ENCODE measurements around the gene GRK6.
A peak's percentile ranks its signal among the peaks of the same experiment; 100 is the strongest.

GRK6 gene

DNA sequence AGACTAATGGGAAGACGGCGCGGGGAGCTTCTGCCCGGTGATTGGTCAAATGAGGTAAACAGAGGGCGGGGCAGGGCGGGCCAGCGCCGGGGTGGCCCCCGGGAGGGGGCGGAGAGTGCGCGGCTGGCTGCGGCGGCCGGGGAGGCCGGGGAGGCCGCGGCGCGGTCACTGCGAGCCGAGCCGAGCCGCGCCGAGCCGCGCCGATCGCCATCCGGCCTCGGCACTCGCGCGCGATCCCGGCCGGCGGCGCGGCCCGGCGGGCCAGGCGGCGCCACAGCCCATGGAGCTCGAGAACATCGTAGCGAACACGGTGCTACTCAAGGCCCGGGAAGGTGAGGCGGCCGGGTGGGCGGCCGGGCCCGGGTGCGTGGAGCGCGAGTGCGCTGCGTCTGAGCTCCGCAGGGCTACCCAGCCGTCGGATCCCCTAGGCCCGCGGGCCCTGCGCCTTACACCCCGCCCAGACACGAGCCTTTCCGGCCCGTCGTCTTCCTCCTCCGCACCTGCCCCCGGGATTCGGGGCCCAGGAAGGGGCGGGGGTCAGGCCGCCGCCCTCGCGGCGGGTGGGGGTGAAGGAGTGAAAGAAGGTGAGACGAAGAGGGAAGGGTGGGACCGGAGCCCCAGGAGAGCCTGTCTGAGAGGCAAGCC lies at the start of gene GRK6:
Gene GRK6, plus strand, starts transcription at position 111 of the 645 bp plus-strand sequence. Its CDS starts 170 bp downstream, at position 281.
- no peak for TF ChIP-seq ZBTB7A (IDR thresholded peaks at IDR 0.05; ENCODE audit: low read depth)
- TF ChIP-seq TAF1 (IDR thresholded peaks at IDR 0.05; ENCODE audit: low read depth) = peak; percentile 25; the same call in 1 of the 2 replicates
- TF ChIP-seq FOXM1 (IDR thresholded peaks at IDR 0.05; ENCODE audit: borderline replicate concordance, low read depth) = peak; percentile 81

DNA sequence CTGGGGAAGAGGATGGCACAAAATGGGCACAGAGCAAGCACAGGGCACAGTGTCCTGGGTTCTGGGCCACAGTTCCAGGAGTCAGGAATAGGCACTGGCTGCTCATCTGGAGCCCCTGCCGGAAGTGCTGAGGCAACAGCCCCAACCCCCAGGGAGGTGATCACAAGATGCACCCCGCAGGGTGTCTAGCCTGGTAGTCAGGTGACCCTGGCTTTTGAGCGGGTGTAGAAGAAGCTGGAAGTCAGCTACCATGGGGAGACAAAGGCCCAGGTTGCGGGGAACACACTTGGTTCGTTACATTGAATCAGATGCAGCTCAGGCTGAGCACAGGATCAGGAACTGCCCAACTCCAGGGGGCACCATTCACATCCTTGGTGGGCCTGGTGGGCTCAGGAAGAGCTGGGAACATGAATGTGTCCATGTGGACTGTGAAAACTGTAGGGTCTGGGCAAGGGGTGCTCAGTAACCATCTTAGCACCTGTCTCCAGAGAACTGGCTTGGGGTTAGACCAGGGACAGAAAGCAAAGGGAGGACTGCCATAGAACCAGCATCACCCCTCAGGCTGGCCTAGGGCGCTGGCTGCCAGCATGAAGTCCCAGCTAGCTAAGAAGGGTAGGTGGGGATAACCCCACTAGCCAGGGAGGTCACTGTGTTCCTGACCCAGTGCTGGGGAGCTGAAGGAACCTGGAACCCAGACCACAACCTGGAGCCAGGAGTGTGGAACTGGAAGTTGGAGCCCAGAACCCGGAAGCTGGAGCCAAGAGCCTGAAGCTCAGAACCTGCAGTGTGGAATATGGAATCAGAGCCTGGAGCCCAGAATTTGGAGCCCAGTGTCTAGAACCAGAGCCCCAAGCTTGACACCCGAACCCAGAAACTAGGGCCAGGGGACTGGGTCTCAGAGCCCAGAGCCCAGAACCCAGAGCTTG lies 48.4 kb upstream of the GRK6 start:
- TF ChIP-seq YY1 (IDR thresholded peaks at IDR 0.05; ENCODE audit: low read depth) = no peak
- TF ChIP-seq CEBPB (IDR thresholded peaks at IDR 0.05) = no peak
- no peak for TF ChIP-seq EGR1 (IDR thresholded peaks at IDR 0.05)
- TF ChIP-seq, protein P1, sequence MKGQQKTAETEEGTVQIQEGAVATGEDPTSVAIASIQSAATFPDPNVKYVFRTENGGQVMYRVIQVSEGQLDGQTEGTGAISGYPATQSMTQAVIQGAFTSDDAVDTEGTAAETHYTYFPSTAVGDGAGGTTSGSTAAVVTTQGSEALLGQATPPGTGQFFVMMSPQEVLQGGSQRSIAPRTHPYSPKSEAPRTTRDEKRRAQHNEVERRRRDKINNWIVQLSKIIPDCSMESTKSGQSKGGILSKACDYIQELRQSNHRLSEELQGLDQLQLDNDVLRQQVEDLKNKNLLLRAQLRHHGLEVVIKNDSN (IDR thresholded peaks at IDR 0.05) = no peak
- TF ChIP-seq TCF12 (IDR thresholded peaks at IDR 0.05; ENCODE audit: low read depth) = no peak
- no peak for TF ChIP-seq CREB1 (IDR thresholded peaks at IDR 0.05; ENCODE audit: low read depth)
- TF ChIP-seq, protein P2, sequence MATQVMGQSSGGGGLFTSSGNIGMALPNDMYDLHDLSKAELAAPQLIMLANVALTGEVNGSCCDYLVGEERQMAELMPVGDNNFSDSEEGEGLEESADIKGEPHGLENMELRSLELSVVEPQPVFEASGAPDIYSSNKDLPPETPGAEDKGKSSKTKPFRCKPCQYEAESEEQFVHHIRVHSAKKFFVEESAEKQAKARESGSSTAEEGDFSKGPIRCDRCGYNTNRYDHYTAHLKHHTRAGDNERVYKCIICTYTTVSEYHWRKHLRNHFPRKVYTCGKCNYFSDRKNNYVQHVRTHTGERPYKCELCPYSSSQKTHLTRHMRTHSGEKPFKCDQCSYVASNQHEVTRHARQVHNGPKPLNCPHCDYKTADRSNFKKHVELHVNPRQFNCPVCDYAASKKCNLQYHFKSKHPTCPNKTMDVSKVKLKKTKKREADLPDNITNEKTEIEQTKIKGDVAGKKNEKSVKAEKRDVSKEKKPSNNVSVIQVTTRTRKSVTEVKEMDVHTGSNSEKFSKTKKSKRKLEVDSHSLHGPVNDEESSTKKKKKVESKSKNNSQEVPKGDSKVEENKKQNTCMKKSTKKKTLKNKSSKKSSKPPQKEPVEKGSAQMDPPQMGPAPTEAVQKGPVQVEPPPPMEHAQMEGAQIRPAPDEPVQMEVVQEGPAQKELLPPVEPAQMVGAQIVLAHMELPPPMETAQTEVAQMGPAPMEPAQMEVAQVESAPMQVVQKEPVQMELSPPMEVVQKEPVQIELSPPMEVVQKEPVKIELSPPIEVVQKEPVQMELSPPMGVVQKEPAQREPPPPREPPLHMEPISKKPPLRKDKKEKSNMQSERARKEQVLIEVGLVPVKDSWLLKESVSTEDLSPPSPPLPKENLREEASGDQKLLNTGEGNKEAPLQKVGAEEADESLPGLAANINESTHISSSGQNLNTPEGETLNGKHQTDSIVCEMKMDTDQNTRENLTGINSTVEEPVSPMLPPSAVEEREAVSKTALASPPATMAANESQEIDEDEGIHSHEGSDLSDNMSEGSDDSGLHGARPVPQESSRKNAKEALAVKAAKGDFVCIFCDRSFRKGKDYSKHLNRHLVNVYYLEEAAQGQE (IDR thresholded peaks at IDR 0.05; ENCODE audit: low read depth) = no peak
- no peak for TF ChIP-seq TEAD4 (IDR thresholded peaks at IDR 0.05)
- TF ChIP-seq ZBTB7A (IDR thresholded peaks at IDR 0.05; ENCODE audit: low read depth) = no peak
- TF ChIP-seq NFIC (IDR thresholded peaks at IDR 0.05) = no peak

DNA sequence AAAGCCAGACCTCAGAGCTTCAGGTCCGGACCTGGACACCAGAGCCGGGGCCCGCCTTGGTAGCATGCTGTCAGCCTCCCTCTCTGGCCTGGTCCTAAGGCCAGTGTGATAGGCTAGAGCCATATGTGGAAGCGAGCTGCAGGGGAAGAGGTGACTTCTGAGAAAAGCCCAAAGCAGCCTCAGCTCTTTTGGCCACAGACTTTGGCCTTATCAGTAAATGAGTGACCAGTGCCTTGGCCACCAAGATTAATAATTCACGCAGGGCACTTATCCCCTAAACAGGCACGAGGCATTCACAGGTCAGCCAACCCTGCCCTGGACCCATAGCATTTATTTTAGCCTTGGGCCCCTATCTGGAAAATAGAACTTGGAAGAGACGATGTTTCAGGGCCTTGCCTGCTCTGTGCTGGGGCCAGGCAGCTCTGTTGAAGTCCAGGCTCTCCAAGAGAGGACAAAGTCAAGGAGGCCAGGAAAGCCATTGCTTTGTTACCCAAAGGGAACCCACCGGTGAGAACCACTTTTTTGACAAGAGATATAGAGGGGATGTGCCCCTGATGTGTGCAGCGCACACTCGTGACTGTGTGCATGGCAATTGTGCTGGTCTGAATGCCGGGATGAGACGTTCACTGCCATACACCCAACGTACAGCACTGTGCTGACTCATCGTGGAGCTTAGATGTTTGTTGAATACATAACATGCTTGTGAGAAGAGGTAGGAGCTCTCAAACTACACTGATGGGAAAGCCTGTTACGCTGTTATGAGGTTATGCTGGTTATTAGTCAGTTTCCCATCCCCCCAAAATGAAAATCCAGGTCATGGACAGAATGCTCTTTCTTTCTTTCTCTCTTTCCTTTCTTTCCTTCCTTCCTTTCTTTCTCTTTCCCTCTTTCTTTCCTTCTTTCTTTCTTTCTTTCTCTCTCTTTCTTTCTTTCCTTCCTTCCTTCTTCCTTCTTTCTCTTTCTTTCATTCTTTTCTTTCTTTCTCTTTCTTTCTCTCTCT lies 47.3 kb upstream of the GRK6 start:
- no peak for TF ChIP-seq FOXM1 (IDR thresholded peaks at IDR 0.05; ENCODE audit: borderline replicate concordance, low read depth)
- TF ChIP-seq YY1 (IDR thresholded peaks at IDR 0.05; ENCODE audit: low read depth) = no peak
- no peak for TF ChIP-seq NFIC (IDR thresholded peaks at IDR 0.05)
- TF ChIP-seq, protein P2 (IDR thresholded peaks at IDR 0.05; ENCODE audit: low read depth) = no peak
- no peak for TF ChIP-seq EGR1 (IDR thresholded peaks at IDR 0.05)
- no peak for TF ChIP-seq EP300 (IDR thresholded peaks at IDR 0.05; ENCODE audit: borderline replicate concordance)
- no peak for TF ChIP-seq TAF1 (IDR thresholded peaks at IDR 0.05; ENCODE audit: low read depth)
- TF ChIP-seq RAD21 (IDR thresholded peaks at IDR 0.05; ENCODE audit: low read depth) = no peak
- TF ChIP-seq TCF12 (IDR thresholded peaks at IDR 0.05; ENCODE audit: low read depth) = no peak
- TF ChIP-seq CEBPB (IDR thresholded peaks at IDR 0.05) = no peak
- TF ChIP-seq, protein P3, sequence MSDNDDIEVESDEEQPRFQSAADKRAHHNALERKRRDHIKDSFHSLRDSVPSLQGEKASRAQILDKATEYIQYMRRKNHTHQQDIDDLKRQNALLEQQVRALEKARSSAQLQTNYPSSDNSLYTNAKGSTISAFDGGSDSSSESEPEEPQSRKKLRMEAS (IDR thresholded peaks at IDR 0.05) = no peak
- TF ChIP-seq TEAD4 (IDR thresholded peaks at IDR 0.05) = no peak
- TF ChIP-seq ZBTB7A (IDR thresholded peaks at IDR 0.05; ENCODE audit: low read depth) = no peak
- TF ChIP-seq, protein P1 (IDR thresholded peaks at IDR 0.05) = no peak
- no peak for TF ChIP-seq CREB1 (IDR thresholded peaks at IDR 0.05; ENCODE audit: low read depth)

DNA sequence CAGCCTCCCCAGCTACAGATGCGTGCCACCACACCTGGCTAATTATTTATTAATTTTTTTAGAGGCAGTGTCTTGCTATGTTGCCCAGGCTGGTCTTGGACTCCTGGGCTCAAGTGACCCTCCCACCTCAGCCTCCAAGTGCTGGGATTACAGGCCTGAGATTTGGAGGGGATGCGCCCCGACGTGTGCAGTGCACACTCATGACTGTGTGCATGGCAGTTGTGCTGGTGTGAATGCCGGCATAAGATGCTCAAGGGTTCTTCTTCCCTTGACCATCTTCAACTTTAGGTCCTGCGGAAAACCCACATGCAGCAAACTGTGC lies 45.7 kb upstream of the GRK6 start:
- TF ChIP-seq CEBPB (IDR thresholded peaks at IDR 0.05) (no peak), CREB1 (IDR thresholded peaks at IDR 0.05; ENCODE audit: low read depth) (no peak), EGR1 (IDR thresholded peaks at IDR 0.05) (no peak), ZBTB7A (IDR thresholded peaks at IDR 0.05; ENCODE audit: low read depth) (no peak), TAF1 (IDR thresholded peaks at IDR 0.05; ENCODE audit: low read depth) (no peak), YY1 (IDR thresholded peaks at IDR 0.05; ENCODE audit: low read depth) (no peak), EP300 (IDR thresholded peaks at IDR 0.05; ENCODE audit: borderline replicate concordance) (no peak), TEAD4 (IDR thresholded peaks at IDR 0.05) (no peak), FOXM1 (IDR thresholded peaks at IDR 0.05; ENCODE audit: borderline replicate concordance, low read depth) (no peak), NFIC (IDR thresholded peaks at IDR 0.05) (no peak), TCF12 (IDR thresholded peaks at IDR 0.05; ENCODE audit: low read depth) (no peak), RAD21 (IDR thresholded peaks at IDR 0.05; ENCODE audit: low read depth) (no peak)
- TF ChIP-seq, protein P1 (IDR thresholded peaks at IDR 0.05) = no peak
- TF ChIP-seq, protein P2 (IDR thresholded peaks at IDR 0.05; ENCODE audit: low read depth) = no peak
- TF ChIP-seq, protein P3 (IDR thresholded peaks at IDR 0.05) = no peak

All from Ishikawa (cell line).